Osteoblast (primary cell): Measurements from ENCODE around the gene TEKTIP1. TPM values are rescaled to one million over a fixed set of nuclear protein-coding genes. Genes with fewer than 3 reads are reported as not detected.

Experiments
- DNase-seq: peaks from one replicate; pipeline ENCODE4 v3.0.0; 2011; ENCODE audit warnings: low spot score, mixed read lengths; ENCODE audit not compliant: insufficient read length; ENCODE audit errors: missing footprints
- H2AFZ ChIP-seq: 2 replicates; pipeline ENCODE4 v1.6.0; 2011; ENCODE audit warnings: mild to moderate bottlenecking, low read length
- H3K27ac ChIP-seq: 2 replicates; pipeline ENCODE4 v1.5.1; 2011; ENCODE audit warnings: mild to moderate bottlenecking, low read depth, low read length, moderate library complexity
- H3K27me3 ChIP-seq: 2 replicates; pipeline ENCODE4 v1.6.0; 2012; ENCODE audit warnings: mild to moderate bottlenecking, control low read depth, inconsistent platforms, low read length, moderate library complexity; ENCODE audit not compliant: insufficient read depth
- H3K36me3 ChIP-seq: 2 replicates; pipeline ENCODE4 v1.5.1; 2011; ENCODE audit warnings: mild to moderate bottlenecking, low read length, control low read depth, moderate library complexity; ENCODE audit not compliant: insufficient read depth
- H3K4me1 ChIP-seq: 2 replicates; pipeline ENCODE4 v1.5.1; 2011; ENCODE audit warnings: mild to moderate bottlenecking, low read length, control low read depth, moderate library complexity; ENCODE audit not compliant: insufficient read depth
- H3K4me2 ChIP-seq: 2 replicates; pipeline ENCODE4 v1.6.0; 2011; ENCODE audit warnings: mild to moderate bottlenecking, low read length; ENCODE audit not compliant: insufficient read depth
- H3K4me3 ChIP-seq: fragments of 200-600 bp; sonication (generic); 3 replicates; pipeline ENCODE4 v1.5.1; 2012; ENCODE audit warnings: mild to moderate bottlenecking, low read length, inconsistent platforms; ENCODE audit not compliant: insufficient read depth
- H3K79me2 ChIP-seq: 2 replicates; pipeline ENCODE4 v1.6.0; 2012; ENCODE audit warnings: mild to moderate bottlenecking, low read length, control low read depth, inconsistent platforms; ENCODE audit not compliant: insufficient read depth
- H3K9me3 ChIP-seq: 2 replicates; pipeline ENCODE4 v1.5.1; 2011; ENCODE audit warnings: low read depth, low read length, control low read depth
- H4K20me1 ChIP-seq: 2 replicates; pipeline ENCODE4 v1.6.0; 2012; ENCODE audit warnings: mild to moderate bottlenecking, low read length, control low read depth; ENCODE audit not compliant: insufficient read depth
- CTCF ChIP-seq: IDR thresholded peaks from 2 replicates; pipeline ENCODE4 v1.5.1; 2011; ENCODE audit warnings: mild to moderate bottlenecking, low read depth, low read length, moderate library complexity; ENCODE audit errors: extremely low read depth
- total RNA-seq: library from RNA; depleted of rRNA; stranded (reverse); fragments of >200 nt; gene quantifications from 2 replicates; pipeline ENCODE4 v1.2.3, GENCODE V29; 2012

TEKTIP1 gene
- total RNA-seq, 1 donor, result not detected

GRCh38 chr19:3516675-3517207, 22.2 kb upstream of the TEKTIP1 start:
- Histone ChIP-seq H3K4me3 (no peak overlapping the region), H3K27me3 (no peaks in the 10 kb centered on the region), H3K79me2 (peaks cover 99% of the 10 kb centered on the region), H3K4me1 (peaks cover 16% of the 10 kb centered on the region), H4K20me1 (peaks cover 82% of the 10 kb centered on the region), H2AFZ (no peak overlapping the region), H3K9me3 (no peaks in the 10 kb centered on the region), H3K27ac (no peak overlapping the region), H3K4me2 (no peak overlapping the region), H3K36me3 (peaks cover 11% of the 10 kb centered on the region)
- TF ChIP-seq CTCF, result no peak
- no peak for DNase-seq

- Histone ChIP-seq H4K20me1 (peaks cover 81% of the 10 kb centered on the region), H3K27me3 (no peaks in the 10 kb centered on the region), H3K27ac (no peak overlapping the region)
Measured at GRCh38 chr19:3517638-3518037, 21.3 kb upstream of the TEKTIP1 start.

GRCh38 chr19:3518255-3518654, 20.7 kb upstream of the TEKTIP1 start:
- Histone ChIP-seq H2AFZ (no peak overlapping the region), H3K27me3 (no peaks in the 10 kb centered on the region), H3K4me2 (no peak overlapping the region), H3K36me3 (peaks cover 14% of the 10 kb centered on the region), H3K27ac (no peak overlapping the region), H3K4me3 (no peak overlapping the region), H4K20me1 (peaks cover 79% of the 10 kb centered on the region), H3K4me1 (peaks cover 16% of the 10 kb centered on the region), H3K79me2 (peaks cover 99% of the 10 kb centered on the region), H3K9me3 (no peaks in the 10 kb centered on the region)
- TF ChIP-seq CTCF, result no peak
- DNase-seq, result no peak

More at GRCh38 chr19:3517638-3518037, 21.3 kb upstream of the TEKTIP1 start:
- no peaks in the 10 kb centered on the region for H3K9me3 ChIP-seq
- no peak overlapping the region for H2AFZ ChIP-seq
- no peak for TF ChIP-seq CTCF
- no peak overlapping the region for H3K4me2 ChIP-seq
- H3K4me1 ChIP-seq, result peaks cover 16% of the 10 kb centered on the region
- H3K4me3 ChIP-seq, result no peak overlapping the region
- peaks cover 11% of the 10 kb centered on the region for H3K36me3 ChIP-seq
- no peak for DNase-seq
- H3K79me2 ChIP-seq, result peaks cover 99% of the 10 kb centered on the region

- H3K4me3 ChIP-seq, result no peak overlapping the region
- H3K36me3 ChIP-seq, result peaks cover 15% of the 10 kb centered on the region
- no peak overlapping the region for H3K4me2 ChIP-seq
- H4K20me1 ChIP-seq, result peaks cover 79% of the 10 kb centered on the region
- DNase-seq, result no peak
- no peak overlapping the region for H3K27ac ChIP-seq
- peaks cover 99% of the 10 kb centered on the region for H3K79me2 ChIP-seq
- TF ChIP-seq CTCF, result no peak
- peaks cover 14% of the 10 kb centered on the region for H3K4me1 ChIP-seq
- H3K27me3 ChIP-seq, result no peaks in the 10 kb centered on the region
- H2AFZ ChIP-seq, result no peak overlapping the region
- no peaks in the 10 kb centered on the region for H3K9me3 ChIP-seq
Measured at GRCh38 chr19:3518659-3519058, 20.3 kb upstream of the TEKTIP1 start.
